Measurements from ENCODE around the gene ADD1.

ADD1 gene

GRCh38 chr4:2812612-2813354 is 30.9 kb upstream of the ADD1 start:
- peak overlapping the region; percentile 99 for H3K27ac Mint-ChIP-seq
- peak; percentile 27 for DNase-seq (ENCODE audit: low spot score)
- H3K27me3 Mint-ChIP-seq (ENCODE audit: low read depth) = no peaks in the 10 kb centered on the region
- H3K9me3 Mint-ChIP-seq = no peaks in the 10 kb centered on the region
- peaks cover 31% of the 10 kb centered on the region for H3K36me3 Mint-ChIP-seq (ENCODE audit: low read depth)
- peak overlapping the region; percentile 99 for H3K4me3 Mint-ChIP-seq
- peaks cover 52% of the 10 kb centered on the region for H3K4me1 Mint-ChIP-seq (ENCODE audit: low read depth)

GRCh38 chr4:2813446-2814405 is 29.9 kb upstream of the ADD1 start:
- Mint-ChIP-seq H3K9me3 (no peaks in the 10 kb centered on the region), H3K4me1 (ENCODE audit: low read depth) (peaks cover 52% of the 10 kb centered on the region), H3K36me3 (ENCODE audit: low read depth) (peaks cover 31% of the 10 kb centered on the region), H3K4me3 (peak overlapping the region; percentile 99), H3K27ac (peak overlapping the region; percentile 14), H3K27me3 (ENCODE audit: low read depth) (no peaks in the 10 kb centered on the region)
- DNase-seq (ENCODE audit: low spot score) = no peak

GRCh38 chr4:2814627-2815270 is 28.9 kb upstream of the ADD1 start:
- no peak for DNase-seq (ENCODE audit: low spot score)
- no peak overlapping the region for H3K27ac Mint-ChIP-seq
- no peaks in the 10 kb centered on the region for H3K27me3 Mint-ChIP-seq (ENCODE audit: low read depth)
- H3K4me1 Mint-ChIP-seq (ENCODE audit: low read depth) = peaks cover 57% of the 10 kb centered on the region
- peaks cover 34% of the 10 kb centered on the region for H3K36me3 Mint-ChIP-seq (ENCODE audit: low read depth)
- H3K4me3 Mint-ChIP-seq = peak overlapping the region; percentile 99
- no peaks in the 10 kb centered on the region for H3K9me3 Mint-ChIP-seq

- no peaks in the 10 kb centered on the region for H3K9me3 Mint-ChIP-seq
- peaks cover 34% of the 10 kb centered on the region for H3K36me3 Mint-ChIP-seq (ENCODE audit: low read depth)
- H3K4me3 Mint-ChIP-seq = peak overlapping the region; percentile 78
- no peaks in the 10 kb centered on the region for H3K27me3 Mint-ChIP-seq (ENCODE audit: low read depth)
- H3K27ac Mint-ChIP-seq = peak overlapping the region; percentile 51
- peaks cover 50% of the 10 kb centered on the region for H3K4me1 Mint-ChIP-seq (ENCODE audit: low read depth)
- DNase-seq (ENCODE audit: low spot score) = no peak
These were observed 27.2 kb upstream of the ADD1 start for GRCh38 chr4:2816401-2816954.

GRCh38 chr4:2817137-2817536 is 26.5 kb upstream of the ADD1 start:
- Mint-ChIP-seq H3K36me3 (ENCODE audit: low read depth) (peaks cover 29% of the 10 kb centered on the region), H3K4me3 (peak overlapping the region; percentile 78), H3K4me1 (ENCODE audit: low read depth) (peaks cover 45% of the 10 kb centered on the region), H3K27me3 (ENCODE audit: low read depth) (no peaks in the 10 kb centered on the region), H3K27ac (peak overlapping the region; percentile 51), H3K9me3 (no peaks in the 10 kb centered on the region)
- DNase-seq (ENCODE audit: low spot score) = no peak

GRCh38 chr4:2817701-2818350 is 25.8 kb upstream of the ADD1 start:
- peaks cover 44% of the 10 kb centered on the region for H3K4me1 Mint-ChIP-seq (ENCODE audit: low read depth)
- peaks cover 30% of the 10 kb centered on the region for H3K36me3 Mint-ChIP-seq (ENCODE audit: low read depth)
- no peaks in the 10 kb centered on the region for H3K27me3 Mint-ChIP-seq (ENCODE audit: low read depth)
- no peak overlapping the region for H3K27ac Mint-ChIP-seq
- peak overlapping the region; percentile 78 for H3K4me3 Mint-ChIP-seq
- no peak for DNase-seq (ENCODE audit: low spot score)
- no peaks in the 10 kb centered on the region for H3K9me3 Mint-ChIP-seq

GRCh38 chr4:2818351-2818939 is 25.2 kb upstream of the ADD1 start:
- DNase-seq (ENCODE audit: low spot score) = no peak
- Mint-ChIP-seq H3K27me3 (ENCODE audit: low read depth) (no peaks in the 10 kb centered on the region), H3K36me3 (ENCODE audit: low read depth) (peaks cover 28% of the 10 kb centered on the region), H3K4me3 (peak overlapping the region; percentile 38), H3K27ac (no peak overlapping the region), H3K4me1 (ENCODE audit: low read depth) (peaks cover 40% of the 10 kb centered on the region), H3K9me3 (no peaks in the 10 kb centered on the region)

- DNase-seq (ENCODE audit: low spot score) = no peak
- peaks cover 24% of the 10 kb centered on the region for H3K36me3 Mint-ChIP-seq (ENCODE audit: low read depth)
- peaks cover 30% of the 10 kb centered on the region for H3K4me1 Mint-ChIP-seq (ENCODE audit: low read depth)
- H3K9me3 Mint-ChIP-seq = no peaks in the 10 kb centered on the region
- H3K27me3 Mint-ChIP-seq (ENCODE audit: low read depth) = no peaks in the 10 kb centered on the region
- H3K27ac Mint-ChIP-seq = no peak overlapping the region
- H3K4me3 Mint-ChIP-seq = peak overlapping the region; percentile 68
These were observed 24.1 kb upstream of the ADD1 start for GRCh38 chr4:2819244-2820215.

- no peak overlapping the region for H3K4me3 Mint-ChIP-seq
- H3K27ac Mint-ChIP-seq = no peak overlapping the region
- H3K36me3 Mint-ChIP-seq (ENCODE audit: low read depth) = peaks cover 31% of the 10 kb centered on the region
- H3K4me1 Mint-ChIP-seq (ENCODE audit: low read depth) = peaks cover 24% of the 10 kb centered on the region
- no peaks in the 10 kb centered on the region for H3K27me3 Mint-ChIP-seq (ENCODE audit: low read depth)
- no peaks in the 10 kb centered on the region for H3K9me3 Mint-ChIP-seq
- no peak for DNase-seq (ENCODE audit: low spot score)
These were observed 23.2 kb upstream of the ADD1 start for GRCh38 chr4:2820216-2820982.

- H3K36me3 Mint-ChIP-seq (ENCODE audit: low read depth) = peaks cover 35% of the 10 kb centered on the region
- peaks cover 5% of the 10 kb centered on the region for H3K4me1 Mint-ChIP-seq (ENCODE audit: low read depth)
- H3K27me3 Mint-ChIP-seq (ENCODE audit: low read depth) = no peaks in the 10 kb centered on the region
- H3K27ac Mint-ChIP-seq = no peak overlapping the region
- no peak overlapping the region for H3K4me3 Mint-ChIP-seq
- no peak for DNase-seq (ENCODE audit: low spot score)
- H3K9me3 Mint-ChIP-seq = no peaks in the 10 kb centered on the region
These were observed 21.0 kb upstream of the ADD1 start for GRCh38 chr4:2822461-2823300.

GRCh38 chr4:2823301-2823670 is 20.4 kb upstream of the ADD1 start:
- no peak for DNase-seq (ENCODE audit: low spot score)
- Mint-ChIP-seq H3K4me1 (ENCODE audit: low read depth) (peaks cover 5% of the 10 kb centered on the region), H3K4me3 (no peak overlapping the region), H3K9me3 (no peaks in the 10 kb centered on the region), H3K36me3 (ENCODE audit: low read depth) (peaks cover 35% of the 10 kb centered on the region), H3K27ac (no peak overlapping the region), H3K27me3 (ENCODE audit: low read depth) (no peaks in the 10 kb centered on the region)

Measured in T-helper 2 cell treated with Interferon-gamma antibody and Interleukin-4, amounts not matched to agents 5 μg/mL and 100 μg/mL, for 36 hours (primary cell).